GM12874 (cell line): Measurements from ENCODE around the gene GRID2.

Experiments used
- TF ChIP-seq, protein P1 (sequence below): IDR thresholded peaks from 2 replicates; pipeline ENCODE4 v1.5.1; 2011; ENCODE audit warnings: low read depth, mild to moderate bottlenecking, control low read depth, low read length, moderate library complexity; ENCODE audit not compliant: insufficient read depth

The GRID2 gene

GRCh38 chr4:92303621-92304027 is at the start of gene GRID2:
Gene GRID2, plus strand, starts transcription at chr4:92303966.
- TF ChIP-seq, protein P1, sequence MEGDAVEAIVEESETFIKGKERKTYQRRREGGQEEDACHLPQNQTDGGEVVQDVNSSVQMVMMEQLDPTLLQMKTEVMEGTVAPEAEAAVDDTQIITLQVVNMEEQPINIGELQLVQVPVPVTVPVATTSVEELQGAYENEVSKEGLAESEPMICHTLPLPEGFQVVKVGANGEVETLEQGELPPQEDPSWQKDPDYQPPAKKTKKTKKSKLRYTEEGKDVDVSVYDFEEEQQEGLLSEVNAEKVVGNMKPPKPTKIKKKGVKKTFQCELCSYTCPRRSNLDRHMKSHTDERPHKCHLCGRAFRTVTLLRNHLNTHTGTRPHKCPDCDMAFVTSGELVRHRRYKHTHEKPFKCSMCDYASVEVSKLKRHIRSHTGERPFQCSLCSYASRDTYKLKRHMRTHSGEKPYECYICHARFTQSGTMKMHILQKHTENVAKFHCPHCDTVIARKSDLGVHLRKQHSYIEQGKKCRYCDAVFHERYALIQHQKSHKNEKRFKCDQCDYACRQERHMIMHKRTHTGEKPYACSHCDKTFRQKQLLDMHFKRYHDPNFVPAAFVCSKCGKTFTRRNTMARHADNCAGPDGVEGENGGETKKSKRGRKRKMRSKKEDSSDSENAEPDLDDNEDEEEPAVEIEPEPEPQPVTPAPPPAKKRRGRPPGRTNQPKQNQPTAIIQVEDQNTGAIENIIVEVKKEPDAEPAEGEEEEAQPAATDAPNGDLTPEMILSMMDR = no peak

DNA sequence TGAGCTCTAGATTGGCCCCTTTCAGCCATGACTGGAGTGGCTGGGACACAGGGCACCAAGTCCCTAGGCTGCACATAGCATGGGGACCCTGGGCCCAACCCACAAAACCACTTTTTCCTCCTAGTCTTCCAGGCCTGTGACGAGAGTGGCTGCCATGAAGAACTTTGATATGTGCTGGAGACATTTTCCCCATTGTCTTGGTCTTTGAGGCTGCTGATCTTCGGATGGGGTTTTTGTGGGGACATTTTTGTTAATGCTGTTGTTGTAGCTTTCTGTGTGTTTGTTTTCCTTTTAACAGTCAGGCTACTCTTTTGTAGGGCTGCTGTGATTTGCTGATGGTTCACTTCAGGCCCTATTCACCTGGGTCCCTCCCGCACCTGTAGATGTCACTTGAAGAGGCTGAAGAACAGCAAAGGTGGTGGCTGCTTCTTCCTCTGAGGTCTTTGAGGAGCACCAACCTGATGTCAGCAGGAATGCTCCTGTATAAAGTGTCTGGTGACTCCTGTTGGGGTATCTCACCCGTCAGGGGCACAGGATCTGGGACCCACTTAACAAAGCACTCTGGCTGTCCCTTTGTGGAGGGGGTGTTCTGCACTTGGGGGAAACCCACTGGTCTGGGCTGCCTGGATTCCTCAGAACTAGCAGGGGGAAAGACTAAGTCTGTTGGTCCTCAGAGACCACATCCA is 49.6 kb upstream of the GRID2 start:
- TF ChIP-seq, protein P1 = no peak

DNA sequence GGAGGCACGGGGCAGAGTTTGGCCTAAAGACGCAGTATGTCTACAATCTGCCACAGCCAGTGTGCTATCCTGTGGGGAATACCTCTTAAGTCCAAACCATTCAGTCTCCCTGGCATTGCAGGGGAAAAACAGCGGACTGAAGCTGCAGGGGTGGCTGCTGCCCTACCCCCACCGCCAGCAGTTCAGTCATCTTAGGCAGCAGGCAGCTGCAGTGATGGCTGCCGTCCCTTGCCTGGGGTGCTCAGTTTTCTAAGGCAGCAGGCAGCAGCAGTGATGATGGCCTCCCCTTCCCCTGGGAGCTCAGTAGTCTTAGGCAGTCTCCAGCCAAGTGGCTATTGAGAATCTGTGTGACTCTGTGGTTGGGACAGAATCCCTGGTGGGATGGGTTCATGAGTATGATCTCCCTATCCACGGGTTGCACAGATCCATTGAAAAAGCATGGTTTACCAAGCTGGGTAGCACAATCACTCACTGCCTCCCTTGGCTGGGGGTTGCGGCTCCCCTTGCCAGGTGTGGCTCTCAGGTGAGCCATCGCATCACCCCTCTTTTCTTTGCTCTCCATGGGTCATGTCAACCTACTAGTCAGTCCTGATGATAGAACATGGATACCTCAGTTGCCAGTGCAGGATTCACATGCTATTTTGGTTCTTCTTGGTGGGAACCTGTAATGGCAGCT is 48.9 kb upstream of the GRID2 start:
- TF ChIP-seq, protein P1 = no peak

- TF ChIP-seq, protein P1 = no peak
These were observed 47.9 kb upstream of the GRID2 start for GRCh38 chr4:92255920-92256244.

- TF ChIP-seq, protein P1 = no peak
These were observed 45.6 kb upstream of the GRID2 start for GRCh38 chr4:92257931-92258857.

DNA sequence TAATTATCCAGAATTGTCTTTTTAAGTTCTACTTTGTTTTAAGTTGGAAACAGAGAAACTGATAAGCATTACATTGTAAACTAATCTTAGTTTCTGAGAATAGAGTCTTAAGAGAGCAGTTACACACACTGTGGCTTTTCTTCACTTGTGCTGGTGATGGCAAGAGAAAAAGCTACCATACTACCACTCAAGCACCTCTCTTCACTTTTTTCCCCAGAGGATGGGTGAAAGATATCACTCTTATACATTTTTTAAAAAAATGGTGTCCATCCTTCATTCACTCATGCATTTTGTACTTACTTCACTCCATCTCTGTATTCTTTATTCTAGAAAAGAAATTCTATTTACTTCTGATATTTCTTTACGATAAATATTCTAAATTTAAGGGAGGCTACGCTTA is 42.5 kb upstream of the GRID2 start:
- TF ChIP-seq, protein P1 = no peak

DNA sequence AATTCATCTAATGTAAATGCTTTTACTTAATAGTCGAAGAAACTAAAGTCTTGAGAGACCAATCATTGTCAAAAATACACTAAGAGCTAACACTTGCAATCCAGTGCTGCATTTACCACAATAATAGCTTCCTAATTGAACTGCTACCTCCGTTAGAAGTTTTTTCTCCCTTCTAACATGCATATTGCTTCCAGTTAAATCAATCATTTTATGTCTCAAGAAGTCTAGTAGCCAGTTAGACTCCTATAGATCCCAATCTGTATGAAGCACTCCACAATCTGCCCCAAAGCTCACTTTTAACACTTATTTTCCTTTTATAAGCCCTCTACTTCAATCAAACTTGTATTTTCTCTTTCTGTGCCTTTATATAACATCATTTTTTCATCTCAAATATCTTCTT is 41.4 kb upstream of the GRID2 start:
- TF ChIP-seq, protein P1 = no peak
